Measurements from ENCODE around the gene IMMP1L.

- TF ChIP-seq POLR2A (IDR thresholded peaks at IDR 0.05; ENCODE audit: low read depth, low read length): no peak
- TF ChIP-seq SPI1 (IDR thresholded peaks at IDR 0.05; ENCODE audit: low read depth, low read length): no peak
- TF ChIP-seq POLR2AphosphoS5 (IDR thresholded peaks at IDR 0.05; ENCODE audit: low read depth, low read length): no peak
- no peak for TF ChIP-seq TAF1 (IDR thresholded peaks at IDR 0.05; ENCODE audit: low read depth, low read length)
- no peak for TF ChIP-seq POU2F2 (IDR thresholded peaks at IDR 0.05; ENCODE audit: low read depth, low read length)
Measured at GRCh38 chr11:31383116-31383515, 126.3 kb downstream of the IMMP1L start.

Data from GM12891 (cell line).